Transverse colon (tissue), 4 donors: ENCODE data around the gene H2BK1. TPM values are rescaled to one million over a fixed set of nuclear protein-coding genes. Genes with fewer than 3 reads are reported as not detected.

Source experiments
- DNase-seq: peaks from one replicate; pipeline ENCODE4 v3.0.0-alpha.2; 2019
- H3K27ac ChIP-seq, 4 donors: fragments of 200-600 bp; sonication (generic); 2 replicates each; pipeline ENCODE4 v1.5.1; 2016 to 2018; ENCODE audit warnings: inconsistent platforms in 4 of 4
- H3K27me3 ChIP-seq: fragments of 200-600 bp; sonication (generic); 2 replicates; pipeline ENCODE4 v1.5.1; 2017; ENCODE audit warnings: inconsistent platforms
- H3K36me3 ChIP-seq, 4 donors: fragments of 200-600 bp; sonication (generic); 2 replicates each; pipeline ENCODE4 v1.5.1; 2017 to 2019; ENCODE audit warnings: inconsistent platforms in 4 of 4
- H3K4me1 ChIP-seq, 4 donors: fragments of 200-600 bp; sonication (generic); 2 replicates each; pipeline ENCODE4 v1.5.1; 2017 to 2020; ENCODE audit warnings: inconsistent platforms in 4 of 4
- H3K4me3 ChIP-seq, 4 donors: fragments of 200-600 bp; sonication (generic); 1 replicate in 1 of 4; 2 replicates in 3 of 4; pipeline versions ENCODE4 v1.5.1 to v1.6.1; 2017 to 2019; ENCODE audit warnings: inconsistent platforms in 4 of 4
- H3K9me3 ChIP-seq, 2 donors: fragments of 200-600 bp; sonication (generic); 2 replicates each; pipeline ENCODE4 v1.5.1; 2017 to 2019; ENCODE audit warnings: inconsistent platforms in 2 of 2
- CTCF ChIP-seq, 5 experiments: fragments of 200-600 bp in 3 of 5; fragments of 450-650 bp in 2 of 5; sonication (generic) in 3 of 5; IDR thresholded peaks; 1 replicate in 2 of 5; 2 replicates in 3 of 5; pipeline ENCODE4 v1.5.1; 2016 to 2017; ENCODE audit warnings: antibody characterized with exemption in 5 of 5, inconsistent platforms in 3 of 5, mild to moderate bottlenecking in 2 of 5, moderate library complexity in 1 of 5
- EP300 ChIP-seq: sonication (generic); formaldehyde crosslinking; IDR thresholded peaks from one replicate; pipeline ENCODE4 v1.6.1; 2017; ENCODE audit warnings: antibody characterized with exemption, low read depth
- POLR2A ChIP-seq: fragments of 450-650 bp; IDR thresholded peaks from one replicate; pipeline ENCODE4 v1.6.1; 2016; ENCODE audit warnings: antibody characterized with exemption, mild to moderate bottlenecking, moderate library complexity
- POLR2AphosphoS5 ChIP-seq, 3 donors: sonication (generic); formaldehyde crosslinking; IDR thresholded peaks; one replicate each; pipeline ENCODE4 v1.6.1; 2016; ENCODE audit warnings: antibody characterized with exemption in 3 of 3
- WGBS, 2 donors: methylation state at CpG; one replicate each; pipeline ENCODE4 v1.1.5; 2018; ENCODE audit warnings: low coverage in 1 of 2; 5-methylcytosine and 5-hydroxymethylcytosine counted together
- in situ Hi-C, 4 donors: fragments of 200-750 bp; cut with MboI; loops; one replicate each; pipeline versions ENCODE4 v1.15.0 to v1.15.1; 2017; ENCODE audit warnings: low sequenced_read_pairs in 3 of 4, low pct_ligation_motif_present in 1 of 4, low pct_unique_long_range_greater_than_20kb in 1 of 4
- intact Hi-C: fragments of 100-400 bp; cut with DNase I; formaldehyde crosslinking; loops from one replicate; pipeline ENCODE4 v1.15.1; 2023; ENCODE audit warnings: low total_unique reads
- total RNA-seq, 4 donors: library from RNA; depleted of rRNA; stranded (reverse); fragments of >200 nt; gene quantifications; one replicate each; pipeline ENCODE4 v1.1.0, GENCODE V29; 2016

The H2BK1 gene
- total RNA-seq, 4 donors from 2014 or later: not detected

DNA sequence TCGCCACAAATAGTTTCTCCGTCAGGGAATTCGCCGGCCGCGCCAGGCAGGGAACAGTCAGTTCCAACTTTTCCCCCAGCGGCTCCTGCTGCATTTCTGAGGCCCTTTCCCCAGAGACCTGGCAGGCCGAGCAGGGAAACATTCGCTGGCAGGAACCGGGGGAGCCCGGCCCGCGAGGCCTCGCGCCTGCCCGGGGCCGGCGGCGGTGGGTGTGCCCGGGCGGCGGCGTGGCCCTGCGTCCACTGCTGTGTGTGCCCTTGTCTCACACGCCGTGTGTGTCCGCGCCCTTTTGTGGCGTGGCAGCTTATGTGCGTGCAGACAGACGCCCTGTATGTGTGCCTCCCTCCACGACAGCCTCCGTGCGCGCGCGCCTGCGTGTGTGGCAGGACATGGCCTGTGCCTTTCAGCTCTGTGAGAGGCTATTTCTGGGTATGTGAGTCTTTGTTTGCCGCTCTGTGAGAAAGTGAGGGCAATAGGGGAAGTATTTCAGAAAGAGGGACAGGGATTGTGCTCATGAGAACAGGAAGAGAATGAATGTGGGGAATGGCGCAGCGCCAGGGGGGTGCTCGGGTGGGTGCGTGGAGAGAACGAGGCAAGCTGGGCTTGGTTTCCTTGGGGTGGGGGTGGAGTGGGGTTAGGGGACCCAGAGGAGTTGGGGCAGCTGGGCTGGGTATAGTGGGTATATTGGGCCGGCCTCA, 38.9 kb upstream of the H2BK1 start:
- Histone ChIP-seq H3K4me3 (peak overlapping the region; percentile 9 to 53 (median 45)), H3K27me3 (peaks cover 87% of the 10 kb centered on the region), H3K27ac (peak overlapping the region; percentile 85 to 96 (median 90)), H3K4me1 (peaks cover 29 to 78% (median 63%) of the 10 kb centered on the region in 4 donors), H3K36me3 (no peaks in the 10 kb centered on the region), H3K9me3 (no peaks in the 10 kb centered on the region)
- in situ Hi-C loops: no loop called here
- 5 to 16% methylated on average over 6 to 39 of the region's 45 CpGs for WGBS, 2 donors
- DNase-seq: peak; percentile 54
- intact Hi-C loops: loop anchor here (5.0 kb wide), 1 partner anchor 53 kb away; no protein-coding TSS in a partner anchor
- TF ChIP-seq POLR2AphosphoS5 (IDR thresholded peaks at IDR 0.05) (peak in 2 of 3 donors; percentile 16 to 35), CTCF (IDR thresholded peaks at IDR 0.05) (no peak), EP300 (no peak)

GRCh38 chr7:151248346-151249033, 38.2 kb upstream of the H2BK1 start, which contains the start of gene SMARCD3:
Gene SMARCD3, minus strand, starts transcription at chr7:151248694. Its CDS starts 132 bp downstream, at chr7:151248562.
- in situ Hi-C loops (no loop called here), intact Hi-C loops (loop anchor here (5.0 kb wide), 1 partner anchor 54 kb away; no protein-coding TSS in a partner anchor)
- 0 to 1% methylated on average over 6 to 38 of the region's 71 CpGs for WGBS, 2 donors
- Histone ChIP-seq H3K9me3 (no peaks in the 10 kb centered on the region), H3K27ac (peak within 1 kb of the TSS; percentile 85 to 96 (median 90)), H3K36me3 (no peaks in the 10 kb centered on the region), H3K4me1 (peaks cover 31 to 84% (median 65%) of the 10 kb centered on the region in 4 donors), H3K27me3 (peaks cover 87% of the 10 kb centered on the region), H3K4me3 (peak within 1 kb of the TSS; percentile 44 to 56 (median 50))
- no peak for TF ChIP-seq EP300
- TF ChIP-seq POLR2AphosphoS5 (IDR thresholded peaks at IDR 0.05): no peak
- TF ChIP-seq POLR2A: no peak
- TF ChIP-seq CTCF (IDR thresholded peaks at IDR 0.05): no peak
- DNase-seq: peak; percentile 54

DNA sequence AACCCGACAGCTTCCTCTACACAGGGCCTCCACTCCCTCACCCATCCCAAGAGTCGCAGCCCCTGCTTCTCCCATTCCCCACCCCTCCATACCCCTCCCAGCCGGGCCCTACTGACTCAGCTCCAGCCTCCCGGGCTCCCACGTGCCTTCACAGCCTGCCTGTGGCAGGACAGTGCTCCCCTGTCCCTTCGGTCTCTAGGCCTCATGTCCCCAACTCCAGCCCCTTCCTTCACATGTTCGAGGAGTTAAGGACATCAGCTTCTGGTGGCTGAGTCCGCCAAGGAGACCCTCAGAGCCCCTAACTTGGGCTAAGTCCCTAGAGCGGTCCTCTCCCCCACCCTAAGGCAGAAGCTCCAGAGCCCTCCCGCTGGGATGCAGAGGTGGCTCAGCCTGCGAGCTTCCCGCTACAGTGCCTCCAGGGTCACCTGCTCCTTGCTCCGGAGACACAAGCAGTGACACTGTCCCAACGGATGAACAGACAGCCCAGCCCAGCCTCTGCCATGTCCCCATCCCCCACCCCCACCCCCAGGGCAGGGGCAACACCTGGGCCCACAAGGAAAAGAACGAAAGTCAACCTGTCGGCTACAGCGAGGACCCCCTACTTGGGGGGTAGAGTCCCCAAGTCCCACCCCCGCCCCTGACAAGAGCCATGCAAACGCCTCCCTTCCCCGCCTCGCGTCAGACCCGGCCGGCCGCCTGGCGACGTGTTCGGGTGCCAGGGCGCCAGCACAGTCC, 37.5 kb upstream of the H2BK1 start:
- 13% methylated on average over 21 of the region's 29 CpGs; no CpG with 5 or more reads in 1 of the 2 donors for WGBS, 2 donors
- no peak for DNase-seq
- Histone ChIP-seq H3K4me1 (peaks cover 26 to 83% (median 65%) of the 10 kb centered on the region in 4 donors), H3K27ac (peak overlapping the region; percentile 85 to 96 (median 90)), H3K27me3 (peaks cover 81% of the 10 kb centered on the region), H3K4me3 (peak overlapping the region; percentile 44 to 56 (median 50)), H3K9me3 (no peaks in the 10 kb centered on the region), H3K36me3 (no peaks in the 10 kb centered on the region)
- intact Hi-C loops: loop anchor here (5.0 kb wide), 1 partner anchor 55 kb away; no protein-coding TSS in a partner anchor
- in situ Hi-C loops: no loop called here
- no peak for TF ChIP-seq EP300
- no peak for TF ChIP-seq CTCF (IDR thresholded peaks at IDR 0.05)
- no peak for TF ChIP-seq POLR2AphosphoS5 (IDR thresholded peaks at IDR 0.05)
- TF ChIP-seq POLR2A: no peak
